DMS79 treated with DMSO at 0.1 percent for 48 hours (cell line): ENCODE data around the gene GPC6.
"Not testable (repeated sequence)": the region's sequence is repeated elsewhere in the genome, so short reads cannot be mapped to it uniquely, and the experiment has no call there.

ENCODE experiments used
- DNase-seq: peaks from one replicate; lab custom pipeline; 2025; lab: John Stamatoyannopoulos, UW

Gene GPC6

DNA sequence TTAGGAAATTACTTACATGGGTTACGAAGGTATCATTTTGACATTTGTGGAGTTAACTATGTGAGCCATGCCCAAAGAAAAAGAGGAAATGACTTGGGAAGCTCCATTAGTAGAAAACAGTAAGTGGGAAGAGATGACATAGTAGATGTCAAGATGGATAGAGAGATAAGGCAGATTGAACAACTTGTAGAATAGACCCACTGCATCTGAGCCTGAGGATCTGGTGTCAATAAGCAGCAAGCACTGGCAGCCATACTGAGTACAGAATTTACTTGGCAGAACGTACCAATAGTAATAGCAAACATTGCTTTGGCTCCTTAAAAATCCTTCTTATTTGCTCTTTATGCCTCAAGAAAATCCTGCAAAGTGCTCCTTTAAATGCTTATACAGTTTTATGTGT lies 203.8 kb downstream of the GPC6 start:
- DNase-seq: no peak

GRCh38 chr13:93435651-93436050 lies 209.0 kb downstream of the GPC6 start:
- no peak for DNase-seq

GRCh38 chr13:93437081-93437480 lies 210.5 kb downstream of the GPC6 start:
- DNase-seq: no peak

- peak; percentile 70 for DNase-seq
Measured at GRCh38 chr13:93446238-93446637, 219.6 kb downstream of the GPC6 start.

GRCh38 chr13:93450191-93450621 lies 223.6 kb downstream of the GPC6 start:
- no peak for DNase-seq

GRCh38 chr13:93450761-93451160 lies 224.2 kb downstream of the GPC6 start:
- no peak for DNase-seq

- not testable (repeated sequence) for DNase-seq
Measured at GRCh38 chr13:93454676-93455235, 228.1 kb downstream of the GPC6 start.

DNA sequence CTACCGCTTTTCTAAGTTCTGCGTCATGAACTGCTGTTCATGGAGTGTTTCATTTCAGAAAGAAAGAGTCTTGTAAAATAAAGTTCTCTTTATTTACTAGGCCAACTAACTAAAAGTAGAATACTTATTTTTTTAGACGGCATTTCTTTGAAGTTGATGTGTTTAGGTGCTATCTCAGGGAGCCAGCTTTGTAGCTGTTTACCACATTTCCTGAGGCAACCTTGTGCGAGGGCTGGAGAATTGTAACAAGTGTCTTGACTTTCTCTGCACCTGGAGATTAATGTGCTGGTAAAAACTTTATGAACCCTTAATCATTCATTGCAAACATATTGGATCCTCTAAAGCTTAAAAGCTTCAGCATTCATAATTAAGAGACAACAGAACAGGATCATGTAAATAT lies 229.3 kb downstream of the GPC6 start:
- DNase-seq: no peak

DNA sequence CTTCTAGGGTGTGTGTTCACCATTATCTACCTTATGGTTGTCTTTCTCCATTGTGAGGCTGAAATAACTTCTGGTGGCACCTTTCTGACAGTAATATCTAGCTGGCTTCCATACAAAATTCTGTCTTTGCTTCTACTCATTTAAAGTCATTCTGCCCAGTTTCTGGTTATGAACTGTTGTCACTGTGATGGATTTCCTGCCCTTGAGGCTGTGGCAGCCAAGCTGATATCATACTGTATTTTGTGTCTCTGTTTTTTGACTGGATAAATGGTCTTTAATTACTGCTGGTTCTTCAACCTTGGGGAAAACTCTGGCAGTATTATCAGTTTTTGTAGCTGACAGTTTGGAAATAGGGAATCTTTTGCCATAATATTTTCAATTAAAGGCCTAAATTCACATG lies 233.4 kb downstream of the GPC6 start:
- DNase-seq: no peak

DNA sequence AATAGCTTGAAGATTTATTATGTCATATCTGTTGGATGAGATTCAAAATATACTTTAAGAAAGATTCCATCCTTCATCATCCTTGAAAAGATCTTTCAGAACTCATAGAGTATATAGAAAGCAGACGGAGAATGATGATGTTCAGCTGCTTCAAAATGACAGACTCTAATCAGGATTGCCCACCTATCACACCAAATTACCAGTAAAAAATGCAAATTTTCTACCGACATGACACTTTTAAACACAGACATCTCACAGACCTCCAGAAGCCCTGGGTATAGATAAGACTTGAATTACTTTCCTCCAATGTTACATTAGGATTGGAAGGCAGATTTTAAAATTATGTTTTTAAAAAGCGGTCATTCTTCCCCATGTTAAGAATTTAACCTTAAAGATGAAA lies 235.5 kb downstream of the GPC6 start:
- DNase-seq: no peak

GRCh38 chr13:93466502-93467036 lies 240.0 kb downstream of the GPC6 start:
- no peak for DNase-seq

- no peak for DNase-seq
Measured at GRCh38 chr13:93467175-93467574, 240.6 kb downstream of the GPC6 start.

DNA sequence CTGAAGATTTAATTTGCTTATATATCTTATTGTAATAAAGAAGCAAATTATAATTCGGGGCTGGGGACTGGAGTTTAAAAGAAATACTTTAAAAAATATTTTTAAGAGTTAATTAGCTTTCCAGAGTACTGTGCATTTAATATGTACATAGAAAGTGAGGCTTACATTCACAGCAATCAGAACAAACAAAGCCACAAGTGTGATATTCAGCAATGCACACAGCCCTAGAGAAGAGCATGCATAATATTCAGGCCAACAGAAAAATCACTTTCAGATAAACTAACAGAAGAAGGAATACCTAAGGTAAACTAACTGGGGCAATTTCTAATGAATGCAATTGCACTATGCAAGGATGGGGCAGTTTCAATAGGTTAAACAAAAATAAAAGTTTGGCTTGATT lies 241.8 kb downstream of the GPC6 start:
- no peak for DNase-seq

DNA sequence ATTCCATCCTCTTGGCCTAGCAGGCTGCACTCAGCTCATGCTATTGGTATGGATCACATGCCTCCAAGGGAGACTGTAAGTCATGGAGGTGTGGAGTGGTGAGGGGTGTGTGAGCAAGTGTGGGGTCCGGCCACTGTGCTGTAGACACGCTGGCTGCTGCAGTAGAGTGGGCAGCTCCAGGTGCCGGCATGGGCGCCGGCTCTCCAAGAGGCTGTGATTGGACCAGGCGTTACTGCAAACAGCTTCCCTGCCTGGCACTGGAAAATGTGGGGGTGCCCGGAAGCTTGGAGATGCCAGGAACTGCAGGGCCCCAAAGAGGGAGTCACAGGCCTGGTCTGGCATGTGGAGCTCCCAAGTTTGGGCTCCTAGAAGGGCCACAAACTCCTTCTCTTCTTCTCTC lies 245.7 kb downstream of the GPC6 start:
- no peak for DNase-seq

DNA sequence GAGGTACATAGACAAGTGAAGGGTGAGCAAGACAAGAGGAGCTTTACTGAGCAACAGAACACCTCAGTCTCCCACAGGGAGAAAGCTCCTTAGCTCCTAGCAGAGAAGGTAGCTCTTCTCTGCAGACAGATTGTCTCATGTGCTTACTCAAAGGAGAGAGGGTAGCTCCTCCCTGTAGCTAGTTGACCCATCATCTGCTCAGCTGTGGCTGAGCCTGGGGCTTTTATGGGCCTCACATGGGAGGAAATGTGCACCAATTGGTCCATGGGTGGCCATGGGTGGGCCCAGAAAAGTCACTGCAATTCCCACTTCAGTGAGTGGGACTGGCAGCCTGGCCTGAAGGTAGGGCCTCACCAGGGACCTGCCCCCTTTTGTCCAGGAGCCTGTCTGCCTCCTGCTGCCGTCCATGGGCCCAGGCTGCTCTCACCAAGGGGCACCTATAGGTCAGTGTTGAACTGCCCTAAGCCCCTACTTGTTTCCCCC lies 246.2 kb downstream of the GPC6 start:
- no peak for DNase-seq

- no peak for DNase-seq
Measured at GRCh38 chr13:93473441-93474270, 247.0 kb downstream of the GPC6 start.

DNA sequence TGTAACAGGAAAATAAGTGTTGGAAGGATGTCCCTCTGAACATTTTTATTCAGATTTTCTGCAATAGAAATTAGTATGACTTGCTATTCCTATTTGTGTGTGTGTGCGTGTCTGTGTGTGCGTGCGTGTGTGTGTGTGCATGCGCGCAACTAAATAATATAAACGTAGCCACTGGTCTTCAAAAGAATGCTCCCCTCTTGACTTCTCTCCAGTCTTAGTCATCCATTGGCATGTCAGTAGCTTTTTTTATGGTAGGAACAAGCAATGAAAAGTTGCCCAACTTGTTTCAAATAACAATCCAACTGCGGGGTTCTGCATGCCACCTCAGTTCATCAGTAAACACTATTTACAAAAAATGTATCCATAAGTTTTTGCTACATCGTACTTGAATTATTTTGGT lies 249.6 kb downstream of the GPC6 start:
- DNase-seq: peak; percentile 37

DNA sequence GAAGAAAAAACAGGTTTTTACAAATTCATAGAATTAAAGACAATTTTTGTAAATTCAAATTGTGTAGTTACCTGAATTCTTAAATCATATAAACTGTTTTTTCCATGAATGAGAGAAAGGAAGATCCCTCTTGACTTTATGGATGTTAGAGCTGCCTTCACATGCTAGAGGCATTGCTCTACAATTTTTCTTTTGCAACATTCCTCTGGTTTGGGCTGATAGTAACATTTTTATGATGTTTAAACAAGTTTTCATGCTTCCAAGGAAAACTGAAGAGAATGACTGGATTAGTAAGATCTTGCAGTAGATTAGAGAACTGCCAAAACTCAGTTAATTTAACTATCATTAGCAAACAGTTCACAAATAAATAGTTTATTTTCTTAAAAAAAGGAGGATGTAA lies 250.6 kb downstream of the GPC6 start:
- no peak for DNase-seq

- DNase-seq: no peak
Measured at GRCh38 chr13:93480553-93481106, 254.0 kb downstream of the GPC6 start.

DNA sequence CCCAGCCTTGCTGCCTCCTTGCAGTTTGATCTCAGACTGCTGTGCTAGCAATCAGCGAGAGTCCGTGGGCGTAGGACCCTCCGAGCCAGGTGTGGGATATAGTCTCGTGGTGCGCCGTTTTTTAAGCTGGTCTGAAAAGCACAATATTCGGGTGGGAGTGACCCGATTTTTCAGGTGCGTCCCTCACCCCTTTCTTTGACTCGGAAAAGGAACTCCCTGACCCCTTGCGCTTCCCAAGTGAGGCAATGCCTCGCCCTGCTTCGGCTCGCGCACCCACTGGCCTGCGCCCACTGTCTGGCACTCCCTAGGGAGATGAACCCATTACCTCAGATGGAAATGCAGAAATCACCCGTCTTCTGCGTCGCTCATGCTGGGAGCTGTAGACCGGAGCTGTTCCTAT lies 269.5 kb downstream of the GPC6 start:
- DNase-seq: not testable (repeated sequence)

- peak; percentile 83 for DNase-seq
Measured at GRCh38 chr13:93496985-93497673, 270.5 kb downstream of the GPC6 start.

GRCh38 chr13:93499991-93500390 lies 273.4 kb downstream of the GPC6 start:
- no peak for DNase-seq
